ENCODE results near the gene DCST1.
A peak's percentile ranks its signal among the peaks of the same experiment; 100 is the strongest.

Gene DCST1

GRCh38 chr1:155079210-155079486, 45.5 kb downstream of the DCST1 start:
- peak overlapping the region; percentile 73 for H3K9ac ChIP-seq (ENCODE audit: insufficient read length, low read depth)
- TF ChIP-seq YY1 (IDR thresholded peaks at IDR 0.05; ENCODE audit: insufficient read depth, insufficient read length) (no peak), SUZ12 (IDR thresholded peaks at IDR 0.05; ENCODE audit: extremely low read depth, insufficient read depth, insufficient read length) (no peak), ZNF274 (IDR thresholded peaks at IDR 0.05; ENCODE audit: low read depth, low read length) (no peak)
- H3K36me3 ChIP-seq (ENCODE audit: insufficient read depth, insufficient read length, low read length), result no peaks in the 10 kb centered on the region
- H3K4me3 ChIP-seq (ENCODE audit: insufficient read length, low read depth), result peak overlapping the region; percentile 40
- peaks cover 69% of the 10 kb centered on the region for H3K27me3 ChIP-seq (ENCODE audit: insufficient read depth, insufficient read length)
- H3K9me3 ChIP-seq (ENCODE audit: insufficient read depth, low read length), result no peaks in the 10 kb centered on the region
- peaks cover 38% of the 10 kb centered on the region for H3K4me1 ChIP-seq (ENCODE audit: insufficient read depth, insufficient read length)
- no peak for DNase-seq (ENCODE audit: low read depth, low spot score)

GRCh38 chr1:155079487-155080311, 46.1 kb downstream of the DCST1 start:
- Histone ChIP-seq H3K27me3 (ENCODE audit: insufficient read depth, insufficient read length) (peaks cover 72% of the 10 kb centered on the region), H3K9ac (ENCODE audit: insufficient read length, low read depth) (peak overlapping the region; percentile 73), H3K36me3 (ENCODE audit: insufficient read depth, insufficient read length, low read length) (no peaks in the 10 kb centered on the region), H3K4me3 (ENCODE audit: insufficient read length, low read depth) (peak overlapping the region; percentile 40), H3K4me1 (ENCODE audit: insufficient read depth, insufficient read length) (peaks cover 42% of the 10 kb centered on the region), H3K9me3 (ENCODE audit: insufficient read depth, low read length) (no peaks in the 10 kb centered on the region)
- TF ChIP-seq SUZ12 (IDR thresholded peaks at IDR 0.05; ENCODE audit: extremely low read depth, insufficient read depth, insufficient read length) (peak; percentile 79), YY1 (IDR thresholded peaks at IDR 0.05; ENCODE audit: insufficient read depth, insufficient read length) (no peak)
- no peak for DNase-seq (ENCODE audit: low read depth, low spot score)

GRCh38 chr1:155080312-155081228, 46.9 kb downstream of the DCST1 start:
- Histone ChIP-seq H3K4me3 (ENCODE audit: insufficient read length, low read depth) (peak overlapping the region; percentile 40), H3K27me3 (ENCODE audit: insufficient read depth, insufficient read length) (peaks cover 72% of the 10 kb centered on the region), H3K9ac (ENCODE audit: insufficient read length, low read depth) (peak overlapping the region; percentile 73)

GRCh38 chr1:155081472-155082300, 48.1 kb downstream of the DCST1 start:
- H3K4me1 ChIP-seq (ENCODE audit: insufficient read depth, insufficient read length), result peaks cover 52% of the 10 kb centered on the region
- peaks cover 72% of the 10 kb centered on the region for H3K27me3 ChIP-seq (ENCODE audit: insufficient read depth, insufficient read length)
- H3K4me3 ChIP-seq (ENCODE audit: insufficient read length, low read depth), result peak overlapping the region; percentile 40
- H3K9ac ChIP-seq (ENCODE audit: insufficient read length, low read depth), result peak overlapping the region; percentile 37
- TF ChIP-seq ZNF274 (IDR thresholded peaks at IDR 0.05; ENCODE audit: low read depth, low read length), result no peak
- TF ChIP-seq YY1 (IDR thresholded peaks at IDR 0.05; ENCODE audit: insufficient read depth, insufficient read length), result no peak
- TF ChIP-seq SUZ12 (IDR thresholded peaks at IDR 0.05; ENCODE audit: extremely low read depth, insufficient read depth, insufficient read length), result no peak
- no peak for DNase-seq (ENCODE audit: low read depth, low spot score)
- H3K36me3 ChIP-seq (ENCODE audit: insufficient read depth, insufficient read length, low read length), result no peaks in the 10 kb centered on the region
- H3K9me3 ChIP-seq (ENCODE audit: insufficient read depth, low read length), result no peaks in the 10 kb centered on the region

More at GRCh38 chr1:155080312-155081228, 46.9 kb downstream of the DCST1 start:
- no peak for TF ChIP-seq SUZ12 (IDR thresholded peaks at IDR 0.05; ENCODE audit: extremely low read depth, insufficient read depth, insufficient read length)
- no peak for TF ChIP-seq YY1 (IDR thresholded peaks at IDR 0.05; ENCODE audit: insufficient read depth, insufficient read length)
- TF ChIP-seq ZNF274 (IDR thresholded peaks at IDR 0.05; ENCODE audit: low read depth, low read length), result no peak
- Histone ChIP-seq H3K9me3 (ENCODE audit: insufficient read depth, low read length) (no peaks in the 10 kb centered on the region), H3K4me1 (ENCODE audit: insufficient read depth, insufficient read length) (peaks cover 45% of the 10 kb centered on the region), H3K36me3 (ENCODE audit: insufficient read depth, insufficient read length, low read length) (no peaks in the 10 kb centered on the region)
- no peak for DNase-seq (ENCODE audit: low read depth, low spot score)

GRCh38 chr1:155082301-155083051, 48.9 kb downstream of the DCST1 start:
- H3K9ac ChIP-seq (ENCODE audit: insufficient read length, low read depth), result peak overlapping the region; percentile 1
- H3K4me1 ChIP-seq (ENCODE audit: insufficient read depth, insufficient read length), result peaks cover 53% of the 10 kb centered on the region
- H3K36me3 ChIP-seq (ENCODE audit: insufficient read depth, insufficient read length, low read length), result no peaks in the 10 kb centered on the region
- H3K4me3 ChIP-seq (ENCODE audit: insufficient read length, low read depth), result peak overlapping the region; percentile 40
- no peaks in the 10 kb centered on the region for H3K9me3 ChIP-seq (ENCODE audit: insufficient read depth, low read length)
- TF ChIP-seq SUZ12 (IDR thresholded peaks at IDR 0.05; ENCODE audit: extremely low read depth, insufficient read depth, insufficient read length) (peak; percentile 97), ZNF274 (IDR thresholded peaks at IDR 0.05; ENCODE audit: low read depth, low read length) (no peak), YY1 (IDR thresholded peaks at IDR 0.05; ENCODE audit: insufficient read depth, insufficient read length) (no peak)
- H3K27me3 ChIP-seq (ENCODE audit: insufficient read depth, insufficient read length), result peaks cover 69% of the 10 kb centered on the region
- no peak for DNase-seq (ENCODE audit: low read depth, low spot score)

GRCh38 chr1:155083052-155083541, 49.5 kb downstream of the DCST1 start:
- TF ChIP-seq YY1 (IDR thresholded peaks at IDR 0.05; ENCODE audit: insufficient read depth, insufficient read length), result no peak
- no peak for TF ChIP-seq SUZ12 (IDR thresholded peaks at IDR 0.05; ENCODE audit: extremely low read depth, insufficient read depth, insufficient read length)
- no peak for TF ChIP-seq ZNF274 (IDR thresholded peaks at IDR 0.05; ENCODE audit: low read depth, low read length)
- Histone ChIP-seq H3K9ac (ENCODE audit: insufficient read length, low read depth) (no peak overlapping the region), H3K4me1 (ENCODE audit: insufficient read depth, insufficient read length) (peaks cover 49% of the 10 kb centered on the region), H3K27me3 (ENCODE audit: insufficient read depth, insufficient read length) (peaks cover 63% of the 10 kb centered on the region), H3K36me3 (ENCODE audit: insufficient read depth, insufficient read length, low read length) (no peaks in the 10 kb centered on the region), H3K9me3 (ENCODE audit: insufficient read depth, low read length) (no peaks in the 10 kb centered on the region), H3K4me3 (ENCODE audit: insufficient read length, low read depth) (no peak overlapping the region)
- no peak for DNase-seq (ENCODE audit: low read depth, low spot score)
